ENCODE results near the gene MAGI2.

DNA sequence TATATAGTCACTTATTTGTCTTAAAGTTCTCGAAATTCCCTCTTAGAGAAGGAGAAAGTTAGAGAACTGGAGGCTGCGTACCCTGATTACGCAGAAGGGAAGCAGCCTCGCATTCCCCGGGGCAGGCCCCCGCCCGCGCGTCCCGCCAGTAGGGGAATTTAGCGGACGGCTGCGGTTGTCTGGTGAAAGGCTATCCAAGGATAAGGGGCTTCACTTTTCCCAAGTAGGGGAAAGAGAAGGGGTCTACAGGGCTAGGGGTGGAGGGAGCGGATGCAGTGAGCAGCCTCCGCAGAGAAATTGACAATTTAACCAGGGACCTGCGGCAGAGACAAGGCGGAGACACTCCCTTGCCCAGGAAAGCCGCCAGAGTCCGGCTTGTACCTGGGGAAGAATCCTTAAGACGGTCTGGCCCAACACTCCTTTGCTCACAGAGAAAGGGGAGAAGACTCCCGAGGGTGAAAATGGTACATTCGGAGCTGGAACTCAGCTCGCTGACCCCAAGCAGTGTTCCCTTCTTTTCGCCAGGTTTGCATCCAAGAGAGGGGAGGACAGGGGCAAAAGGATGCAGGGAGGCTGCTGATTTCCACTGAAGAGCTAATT lies 994 bp upstream of the MAGI2 start:
- TF ChIP-seq JUND (IDR thresholded peaks at IDR 0.05), result no peak
- TF ChIP-seq, protein P1, sequence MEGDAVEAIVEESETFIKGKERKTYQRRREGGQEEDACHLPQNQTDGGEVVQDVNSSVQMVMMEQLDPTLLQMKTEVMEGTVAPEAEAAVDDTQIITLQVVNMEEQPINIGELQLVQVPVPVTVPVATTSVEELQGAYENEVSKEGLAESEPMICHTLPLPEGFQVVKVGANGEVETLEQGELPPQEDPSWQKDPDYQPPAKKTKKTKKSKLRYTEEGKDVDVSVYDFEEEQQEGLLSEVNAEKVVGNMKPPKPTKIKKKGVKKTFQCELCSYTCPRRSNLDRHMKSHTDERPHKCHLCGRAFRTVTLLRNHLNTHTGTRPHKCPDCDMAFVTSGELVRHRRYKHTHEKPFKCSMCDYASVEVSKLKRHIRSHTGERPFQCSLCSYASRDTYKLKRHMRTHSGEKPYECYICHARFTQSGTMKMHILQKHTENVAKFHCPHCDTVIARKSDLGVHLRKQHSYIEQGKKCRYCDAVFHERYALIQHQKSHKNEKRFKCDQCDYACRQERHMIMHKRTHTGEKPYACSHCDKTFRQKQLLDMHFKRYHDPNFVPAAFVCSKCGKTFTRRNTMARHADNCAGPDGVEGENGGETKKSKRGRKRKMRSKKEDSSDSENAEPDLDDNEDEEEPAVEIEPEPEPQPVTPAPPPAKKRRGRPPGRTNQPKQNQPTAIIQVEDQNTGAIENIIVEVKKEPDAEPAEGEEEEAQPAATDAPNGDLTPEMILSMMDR (IDR thresholded peaks at IDR 0.05 in 2 of 3, conservative IDR thresholded peaks at IDR 0.05 in 1 of 3; ENCODE audit: borderline replicate concordance in 1 of 3, insufficient read depth in 1 of 3, low read depth in 2 of 3, low read length in 2 of 3), result no peak
- no peak for TF ChIP-seq POLR2AphosphoS5 (IDR thresholded peaks at IDR 0.05; ENCODE audit: low read depth, low read length)
- TF ChIP-seq POLR2A (IDR thresholded peaks at IDR 0.05; ENCODE audit: borderline replicate concordance, extremely low read depth, insufficient read depth, insufficient read length), result no peak
- no peak for TF ChIP-seq EGR1 (IDR thresholded peaks at IDR 0.05; ENCODE audit: low read depth)
- TF ChIP-seq RAD21 (IDR thresholded peaks at IDR 0.05; ENCODE audit: low read depth), result no peak
- TF ChIP-seq EZH2 (IDR thresholded peaks at IDR 0.05), result no peak
- TF ChIP-seq ELF1 (IDR thresholded peaks at IDR 0.05; ENCODE audit: borderline replicate concordance, low read depth), result no peak
